HG03565 (cell line): ENCODE data around the gene TFDP2.
"Not testable (repeated sequence)": the region's sequence is repeated elsewhere in the genome, so short reads cannot be mapped to it uniquely, and the experiment has no call there.

Experiments used
- ATAC-seq: cut with Tn5 transposase; IDR thresholded peaks from one replicate; pipeline ENCODE4 v1.9.1; 2021; ENCODE audit warnings: mild to moderate bottlenecking, moderate library complexity; ENCODE audit not compliant: unreplicated experiment

TFDP2 gene

GRCh38 chr3:142129516-142130171 lies 19.7 kb downstream of the TFDP2 start:
- ATAC-seq: no peak

DNA sequence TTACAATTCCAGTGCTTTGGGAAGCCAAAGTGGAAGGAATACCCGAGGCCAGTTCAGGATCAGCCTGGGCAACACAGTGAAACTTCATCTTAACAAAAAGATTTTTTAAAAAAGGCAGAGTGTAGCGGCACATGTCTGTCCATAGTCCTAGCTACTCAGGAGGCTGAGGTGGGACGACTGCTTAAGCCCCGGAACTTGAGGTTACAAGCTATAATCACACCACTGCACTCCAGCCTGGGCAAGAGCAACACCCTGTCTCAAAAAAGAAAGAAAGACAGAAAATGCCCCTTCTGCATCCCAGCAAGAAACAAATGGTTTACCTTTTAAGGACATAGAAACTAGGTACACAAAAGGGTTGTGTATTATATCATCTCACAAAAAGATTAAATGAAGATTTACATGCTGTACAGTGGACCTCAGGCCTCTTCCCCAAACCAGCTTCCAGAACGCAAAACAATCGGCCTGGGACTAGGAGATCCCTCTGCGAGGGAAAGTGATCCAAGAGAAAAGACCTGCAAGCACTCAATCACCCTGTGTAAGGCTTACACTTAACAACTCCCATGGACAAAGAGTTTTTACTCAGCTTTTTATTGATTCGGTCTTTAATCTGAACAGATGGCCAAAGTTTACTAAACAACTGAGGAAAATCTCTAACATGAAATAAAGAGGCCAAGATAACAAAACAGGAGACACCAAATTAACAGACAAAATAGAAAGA lies 21.2 kb downstream of the TFDP2 start:
- no peak for ATAC-seq

DNA sequence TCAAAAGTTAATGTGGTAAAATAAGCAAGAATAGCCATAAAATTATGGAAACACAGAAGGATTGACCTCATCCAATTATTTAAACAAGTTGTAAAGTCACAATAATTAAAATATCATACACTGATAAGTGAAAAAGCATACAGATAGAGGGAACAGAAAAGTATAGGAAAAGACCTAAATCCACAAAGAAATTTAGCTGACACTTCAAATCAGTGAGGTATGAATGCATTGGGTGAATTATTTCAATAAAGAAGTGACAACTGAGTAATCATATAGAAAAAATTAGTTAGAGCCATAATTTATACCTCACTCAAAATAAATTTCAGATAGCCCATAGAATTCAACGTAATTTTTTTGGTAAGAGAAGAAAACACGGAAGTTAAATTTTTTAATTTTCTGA lies 25.1 kb downstream of the TFDP2 start:
- no peak for ATAC-seq

DNA sequence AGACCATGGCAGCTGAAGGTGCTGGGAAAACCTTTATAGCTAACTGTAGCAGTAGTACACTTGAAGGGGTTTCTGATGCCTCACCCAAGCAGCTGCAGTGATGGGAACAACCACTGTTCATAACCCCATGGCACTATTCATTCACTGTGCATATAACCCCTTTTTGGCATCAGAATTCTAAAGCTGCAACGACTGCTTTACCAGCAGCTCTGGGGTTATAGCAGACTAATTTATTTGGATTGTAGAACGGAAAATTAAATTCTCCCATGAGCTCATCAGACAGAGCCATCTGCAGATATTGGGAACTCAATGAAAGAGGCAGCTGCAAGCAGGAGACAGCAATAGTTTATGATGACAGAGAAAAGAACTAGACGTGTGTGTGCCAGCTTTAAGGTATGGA lies 28.6 kb downstream of the TFDP2 start:
- ATAC-seq: no peak

DNA sequence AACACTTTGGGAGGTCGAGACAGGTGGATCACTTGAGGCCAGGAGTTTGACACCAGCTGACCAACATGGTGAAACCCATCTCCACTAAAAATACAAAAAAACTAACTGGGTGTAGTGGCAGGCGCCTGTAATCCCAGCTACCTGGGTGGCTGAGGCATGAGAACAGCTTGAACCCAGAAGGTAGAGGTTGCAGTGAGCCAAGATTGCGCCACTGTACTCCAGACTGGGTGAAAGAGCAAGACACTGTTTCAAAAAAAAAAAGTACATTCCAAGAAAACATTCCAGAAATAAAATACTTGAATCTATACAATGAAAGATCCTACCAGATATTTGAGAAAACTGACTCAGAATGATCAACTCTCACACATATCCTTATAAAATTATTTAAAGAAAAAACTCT lies 30.4 kb downstream of the TFDP2 start:
- ATAC-seq: no peak

DNA sequence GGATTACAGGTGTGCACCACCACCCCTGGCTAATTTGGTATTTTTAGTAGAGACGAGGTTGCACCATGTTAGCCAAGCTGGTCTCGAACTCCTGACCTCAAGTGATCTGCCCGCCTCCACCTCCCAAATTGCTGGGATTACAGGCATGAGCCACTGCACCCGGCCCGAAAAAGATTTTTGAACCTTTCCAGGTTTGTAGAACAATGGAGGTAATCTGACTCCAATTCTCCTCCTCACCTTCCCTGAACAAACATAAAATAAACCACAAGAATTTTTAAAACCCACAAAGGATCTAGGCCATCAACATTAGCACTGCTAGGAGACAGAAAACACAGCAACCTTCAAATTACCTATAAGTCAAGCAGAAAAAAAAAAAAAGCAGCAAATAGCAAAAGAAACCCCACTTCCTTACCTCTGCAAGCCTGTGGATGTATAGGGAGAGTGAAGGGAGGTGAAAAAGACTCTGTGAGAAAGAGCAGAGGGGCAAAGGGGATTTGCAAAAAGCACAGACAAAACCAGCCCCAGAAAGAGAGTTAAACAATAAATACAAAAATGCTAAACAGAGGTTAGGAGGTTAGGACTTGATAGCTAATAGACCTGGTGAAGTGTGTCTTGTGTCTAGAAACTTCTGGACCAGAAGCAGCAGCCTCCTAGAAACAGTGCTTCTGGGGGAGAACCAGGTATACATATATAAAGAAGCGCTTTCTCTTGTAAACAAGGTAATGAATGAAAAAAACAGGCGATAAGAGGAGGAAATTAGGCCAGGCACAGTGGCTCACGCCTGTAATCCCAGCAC lies 32.1 kb downstream of the TFDP2 start:
- no peak for ATAC-seq

GRCh38 chr3:142115867-142116668 lies 33.3 kb downstream of the TFDP2 start:
- no peak for ATAC-seq

GRCh38 chr3:142112601-142113000 lies 36.7 kb downstream of the TFDP2 start:
- no peak for ATAC-seq

DNA sequence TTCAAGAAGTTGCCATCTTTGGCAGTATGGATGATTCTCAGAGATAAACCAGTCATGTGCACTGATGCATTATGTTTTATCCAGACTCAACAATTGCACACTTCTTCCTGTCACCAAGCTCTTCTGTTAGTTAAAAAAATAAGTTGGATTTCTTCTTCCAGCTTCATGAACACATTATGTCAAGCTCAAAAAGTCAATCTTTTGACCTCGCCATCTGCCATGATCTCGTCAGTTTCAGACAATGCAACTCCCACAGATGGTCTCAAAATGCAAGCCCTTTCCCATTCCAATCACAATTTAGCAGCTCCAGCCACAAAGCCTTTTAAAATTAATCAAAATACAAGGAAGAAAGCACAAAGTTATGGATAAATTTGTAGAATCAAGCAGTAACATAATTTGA lies 42.8 kb downstream of the TFDP2 start:
- ATAC-seq: no peak

DNA sequence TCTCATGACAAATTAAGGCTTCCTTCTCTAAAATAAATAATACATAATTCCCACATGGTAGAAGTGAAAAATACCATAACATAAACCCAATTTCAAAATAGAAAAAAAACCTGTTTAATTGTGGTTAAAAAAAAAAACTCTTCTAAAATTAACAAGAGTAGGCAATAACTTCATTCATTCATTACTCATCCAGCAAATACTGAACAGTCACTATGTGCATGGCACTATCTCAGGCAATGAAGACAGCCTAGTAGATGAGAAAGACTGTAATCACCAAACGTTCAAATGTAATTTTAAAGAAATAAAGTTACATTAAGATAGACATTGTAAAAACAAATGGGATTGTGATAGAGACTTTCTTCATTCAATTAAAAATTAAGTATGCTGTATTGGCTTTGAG lies 43.4 kb downstream of the TFDP2 start:
- no peak for ATAC-seq

DNA sequence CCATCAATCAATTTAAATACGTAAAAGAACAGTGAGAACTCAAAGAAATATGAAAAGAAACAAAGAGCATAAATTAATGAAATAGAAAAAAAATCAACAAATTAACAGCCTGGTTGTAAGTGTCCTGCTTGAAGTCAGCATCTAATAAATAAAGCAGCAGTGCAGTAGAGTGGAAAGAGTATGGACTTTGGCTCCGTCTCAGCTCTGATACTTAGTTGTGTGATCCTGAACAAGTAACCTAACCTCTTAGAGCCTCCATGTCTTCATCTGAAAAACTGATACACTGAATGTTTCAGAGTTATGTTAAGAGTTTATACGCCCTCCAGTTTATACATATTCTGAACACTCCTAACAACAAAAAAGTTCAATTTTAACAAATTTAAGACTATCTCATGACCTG lies 44.6 kb downstream of the TFDP2 start:
- ATAC-seq: no peak

- no peak for ATAC-seq
These were observed 50.4 kb downstream of the TFDP2 start for GRCh38 chr3:142098964-142099363.

GRCh38 chr3:142097099-142097843 lies 52.1 kb downstream of the TFDP2 start:
- no peak for ATAC-seq

DNA sequence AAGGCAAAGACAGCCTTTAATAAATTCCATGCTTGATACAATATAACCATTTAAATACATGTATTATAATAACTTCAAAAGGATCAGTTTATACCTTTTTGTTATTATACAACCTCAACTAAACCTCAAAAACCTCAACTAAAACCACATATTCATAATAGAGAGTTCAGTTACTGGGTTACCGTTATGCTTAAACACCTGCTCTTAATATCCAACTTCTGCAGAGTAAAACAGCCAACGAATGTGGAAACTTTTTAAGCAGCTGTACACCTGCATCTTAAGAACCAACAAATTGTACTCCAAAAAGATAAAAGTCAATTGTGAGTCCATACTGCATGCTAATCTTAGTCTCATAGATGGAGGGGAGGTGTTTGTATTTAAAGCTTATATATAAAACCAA lies 53.5 kb downstream of the TFDP2 start:
- no peak for ATAC-seq

DNA sequence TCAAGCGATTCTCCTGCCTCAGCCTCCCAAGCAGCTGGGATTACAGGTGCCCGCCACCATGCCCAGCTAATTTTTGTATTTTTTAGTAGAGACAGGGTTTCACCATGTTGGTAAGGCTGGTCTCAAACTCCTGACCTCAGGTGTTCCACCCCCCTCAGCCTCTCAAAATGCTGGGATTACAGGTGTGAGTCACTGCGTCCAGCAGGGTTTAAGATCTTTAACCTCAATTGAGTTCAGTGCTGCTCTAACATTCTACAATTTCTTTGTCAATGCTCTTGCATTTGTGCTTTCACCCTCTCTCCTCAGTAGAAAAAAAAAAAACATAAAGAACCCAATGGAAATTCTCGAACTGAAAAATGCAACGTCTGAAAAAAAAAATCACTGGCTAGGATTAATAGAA lies 60.4 kb downstream of the TFDP2 start:
- ATAC-seq: not testable (repeated sequence)

- ATAC-seq: no peak
These were observed 60.8 kb downstream of the TFDP2 start for GRCh38 chr3:142088522-142088921.

GRCh38 chr3:142087676-142088075 lies 61.7 kb downstream of the TFDP2 start:
- ATAC-seq: no peak

DNA sequence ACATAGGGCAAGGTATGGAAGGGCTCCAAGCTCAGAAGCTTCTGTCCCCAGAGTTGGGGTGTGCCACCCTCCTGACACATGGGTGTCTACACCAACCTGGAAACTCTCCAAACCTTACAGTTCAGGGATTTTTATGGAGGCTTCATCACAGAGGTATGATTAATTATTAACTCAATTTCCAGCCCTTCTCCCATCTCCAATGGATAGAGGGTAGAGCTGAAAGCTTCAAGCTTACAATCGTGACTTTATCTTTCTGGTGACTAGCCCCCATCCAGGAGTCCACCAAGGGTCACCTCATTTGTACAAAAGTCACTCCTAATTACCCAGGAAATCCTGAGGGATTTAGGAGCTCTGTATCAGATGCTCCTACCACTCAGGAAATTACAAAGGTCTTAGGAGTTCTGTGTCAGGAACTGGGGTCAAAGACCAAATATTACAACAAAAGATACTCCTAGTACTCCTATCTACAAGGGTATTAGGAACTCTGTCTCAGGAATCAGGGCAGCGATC lies 62.7 kb downstream of the TFDP2 start:
- no peak for ATAC-seq

DNA sequence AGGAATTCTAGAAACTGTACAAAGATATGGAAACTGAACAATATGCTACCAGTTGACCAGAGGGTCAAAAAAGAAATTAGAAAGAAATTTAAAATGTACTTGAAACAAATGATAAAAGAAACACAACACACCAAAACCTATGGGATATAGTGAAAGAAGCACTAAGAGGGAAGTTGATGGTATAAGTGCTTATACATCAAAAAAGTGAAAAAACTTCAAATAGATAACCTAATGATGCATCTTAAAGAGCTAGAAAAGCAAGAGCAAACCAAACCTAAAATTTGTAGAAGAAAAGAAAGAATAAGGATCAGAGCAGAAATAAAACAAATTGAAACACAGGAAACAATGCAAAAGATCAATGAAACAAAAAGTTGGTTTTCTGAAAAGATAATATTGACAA lies 68.2 kb downstream of the TFDP2 start:
- no peak for ATAC-seq

DNA sequence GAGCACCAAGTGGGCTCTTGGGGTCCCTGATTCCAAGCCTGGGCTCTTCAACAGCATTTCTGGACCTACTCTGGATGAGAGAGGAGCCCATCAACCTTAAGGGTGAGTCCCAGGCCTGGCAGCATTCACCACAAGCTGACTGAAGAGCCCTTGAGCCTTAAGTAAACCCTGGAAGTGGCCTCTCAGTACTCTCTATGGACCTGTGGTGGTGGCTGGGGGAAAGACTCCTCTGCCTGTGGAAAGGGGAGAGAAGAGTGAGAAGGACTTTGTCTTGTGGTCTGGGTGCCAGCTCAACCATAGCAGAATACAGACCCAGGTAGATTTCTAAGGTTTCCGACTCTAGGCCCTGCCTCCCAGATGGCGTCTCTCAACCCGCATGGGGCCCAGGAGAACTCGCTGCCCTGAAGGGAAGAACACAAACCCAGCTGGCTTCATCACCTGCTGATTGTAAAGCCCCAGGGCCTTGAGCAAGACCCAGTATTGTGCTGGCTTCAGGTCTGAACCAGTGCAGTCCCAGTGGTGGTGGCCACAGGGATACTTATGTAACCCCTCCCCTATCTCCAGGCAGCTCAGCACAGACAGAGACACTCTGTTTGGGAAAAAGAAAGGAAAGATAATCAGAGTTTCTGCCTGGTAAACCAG lies 71.4 kb downstream of the TFDP2 start:
- no peak for ATAC-seq
